ENCODE results near the gene KCNQ1. TPM values are rescaled to one million over a fixed set of nuclear protein-coding genes. Genes with fewer than 3 reads are reported as not detected.

Gene KCNQ1
- polyA plus RNA-seq, 1 donor from 2014 or later, result not detected

DNA sequence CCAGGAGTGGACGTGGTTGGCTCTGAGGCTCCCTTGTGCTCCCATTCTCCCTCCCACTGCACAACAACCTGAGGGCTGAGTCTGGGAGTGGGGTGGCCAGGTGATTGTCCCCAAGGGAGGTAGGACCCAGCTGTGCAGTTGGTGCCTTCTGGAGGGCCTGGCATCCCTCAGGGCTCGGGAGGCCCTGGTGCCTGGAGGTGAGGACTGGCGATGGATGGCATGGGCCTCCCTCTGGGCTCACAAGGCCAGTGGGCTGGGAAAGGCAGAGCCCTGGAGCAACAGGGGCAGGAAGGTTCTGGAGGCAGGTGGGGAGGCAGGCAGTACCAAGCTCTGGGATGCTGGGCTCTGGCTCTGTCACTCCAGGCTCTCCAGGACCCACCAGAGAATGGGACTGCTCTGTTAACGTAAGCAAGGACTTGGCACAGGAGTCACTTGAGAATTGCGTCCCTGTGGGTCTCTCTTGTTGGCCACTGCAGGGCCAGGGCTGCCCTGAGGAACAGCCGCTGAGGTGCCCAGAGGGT lies 140.8 kb downstream of the KCNQ1 start:
- no peak overlapping the region for H2AFZ ChIP-seq (ENCODE audit: low read depth, low read length)
- H3K9me2 ChIP-seq (ENCODE audit: insufficient read depth, low read length), result no peaks in the 10 kb centered on the region
- no peaks in the 10 kb centered on the region for H3K36me3 ChIP-seq (ENCODE audit: insufficient read depth, low read length)
- no peak overlapping the region for H3K4me3 ChIP-seq (ENCODE audit: low read length)
- no peaks in the 10 kb centered on the region for H4K20me1 ChIP-seq (ENCODE audit: insufficient read depth)
- H3K79me2 ChIP-seq (replicated peaks; ENCODE audit: insufficient read depth, low read length), result no peaks in the 10 kb centered on the region
- H3K9me3 ChIP-seq (ENCODE audit: low read length), result no peaks in the 10 kb centered on the region
- TF ChIP-seq POLR2AphosphoS5 (IDR thresholded peaks at IDR 0.05) (no peak), EP300 (conservative IDR thresholded peaks at IDR 0.05; ENCODE audit: poor library complexity, severe bottlenecking) (no peak), SMC3 (conservative IDR thresholded peaks at IDR 0.05; ENCODE audit: poor library complexity) (no peak), TAF1 (IDR thresholded peaks at IDR 0.05; ENCODE audit: low read depth) (no peak), RAD21 (conservative IDR thresholded peaks at IDR 0.05) (no peak), EZH2 (IDR thresholded peaks at IDR 0.05; ENCODE audit: borderline replicate concordance, insufficient read depth, low read length, poor library complexity, severe bottlenecking) (no peak), MXI1 (conservative IDR thresholded peaks at IDR 0.05; ENCODE audit: poor library complexity, severe bottlenecking) (no peak)
- TF ChIP-seq, protein P1, sequence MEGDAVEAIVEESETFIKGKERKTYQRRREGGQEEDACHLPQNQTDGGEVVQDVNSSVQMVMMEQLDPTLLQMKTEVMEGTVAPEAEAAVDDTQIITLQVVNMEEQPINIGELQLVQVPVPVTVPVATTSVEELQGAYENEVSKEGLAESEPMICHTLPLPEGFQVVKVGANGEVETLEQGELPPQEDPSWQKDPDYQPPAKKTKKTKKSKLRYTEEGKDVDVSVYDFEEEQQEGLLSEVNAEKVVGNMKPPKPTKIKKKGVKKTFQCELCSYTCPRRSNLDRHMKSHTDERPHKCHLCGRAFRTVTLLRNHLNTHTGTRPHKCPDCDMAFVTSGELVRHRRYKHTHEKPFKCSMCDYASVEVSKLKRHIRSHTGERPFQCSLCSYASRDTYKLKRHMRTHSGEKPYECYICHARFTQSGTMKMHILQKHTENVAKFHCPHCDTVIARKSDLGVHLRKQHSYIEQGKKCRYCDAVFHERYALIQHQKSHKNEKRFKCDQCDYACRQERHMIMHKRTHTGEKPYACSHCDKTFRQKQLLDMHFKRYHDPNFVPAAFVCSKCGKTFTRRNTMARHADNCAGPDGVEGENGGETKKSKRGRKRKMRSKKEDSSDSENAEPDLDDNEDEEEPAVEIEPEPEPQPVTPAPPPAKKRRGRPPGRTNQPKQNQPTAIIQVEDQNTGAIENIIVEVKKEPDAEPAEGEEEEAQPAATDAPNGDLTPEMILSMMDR (IDR thresholded peaks at IDR 0.05; ENCODE audit: poor library complexity, severe bottlenecking), result no peak
- TF ChIP-seq, protein P2, sequence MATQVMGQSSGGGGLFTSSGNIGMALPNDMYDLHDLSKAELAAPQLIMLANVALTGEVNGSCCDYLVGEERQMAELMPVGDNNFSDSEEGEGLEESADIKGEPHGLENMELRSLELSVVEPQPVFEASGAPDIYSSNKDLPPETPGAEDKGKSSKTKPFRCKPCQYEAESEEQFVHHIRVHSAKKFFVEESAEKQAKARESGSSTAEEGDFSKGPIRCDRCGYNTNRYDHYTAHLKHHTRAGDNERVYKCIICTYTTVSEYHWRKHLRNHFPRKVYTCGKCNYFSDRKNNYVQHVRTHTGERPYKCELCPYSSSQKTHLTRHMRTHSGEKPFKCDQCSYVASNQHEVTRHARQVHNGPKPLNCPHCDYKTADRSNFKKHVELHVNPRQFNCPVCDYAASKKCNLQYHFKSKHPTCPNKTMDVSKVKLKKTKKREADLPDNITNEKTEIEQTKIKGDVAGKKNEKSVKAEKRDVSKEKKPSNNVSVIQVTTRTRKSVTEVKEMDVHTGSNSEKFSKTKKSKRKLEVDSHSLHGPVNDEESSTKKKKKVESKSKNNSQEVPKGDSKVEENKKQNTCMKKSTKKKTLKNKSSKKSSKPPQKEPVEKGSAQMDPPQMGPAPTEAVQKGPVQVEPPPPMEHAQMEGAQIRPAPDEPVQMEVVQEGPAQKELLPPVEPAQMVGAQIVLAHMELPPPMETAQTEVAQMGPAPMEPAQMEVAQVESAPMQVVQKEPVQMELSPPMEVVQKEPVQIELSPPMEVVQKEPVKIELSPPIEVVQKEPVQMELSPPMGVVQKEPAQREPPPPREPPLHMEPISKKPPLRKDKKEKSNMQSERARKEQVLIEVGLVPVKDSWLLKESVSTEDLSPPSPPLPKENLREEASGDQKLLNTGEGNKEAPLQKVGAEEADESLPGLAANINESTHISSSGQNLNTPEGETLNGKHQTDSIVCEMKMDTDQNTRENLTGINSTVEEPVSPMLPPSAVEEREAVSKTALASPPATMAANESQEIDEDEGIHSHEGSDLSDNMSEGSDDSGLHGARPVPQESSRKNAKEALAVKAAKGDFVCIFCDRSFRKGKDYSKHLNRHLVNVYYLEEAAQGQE (IDR thresholded peaks at IDR 0.05; ENCODE audit: borderline replicate concordance), result no peak
- H3K4me2 ChIP-seq (ENCODE audit: low read length), result no peak overlapping the region
- no peaks in the 10 kb centered on the region for H3K27me3 ChIP-seq (ENCODE audit: insufficient read depth, low read depth, low read length)
- no peak overlapping the region for H3K9ac ChIP-seq (ENCODE audit: low read length)
- H3F3A ChIP-seq (ENCODE audit: insufficient read depth, low read length, poor library complexity, severe bottlenecking), result no peaks in the 10 kb centered on the region
- H3K27ac ChIP-seq (ENCODE audit: low read length), result no peak overlapping the region

DNA sequence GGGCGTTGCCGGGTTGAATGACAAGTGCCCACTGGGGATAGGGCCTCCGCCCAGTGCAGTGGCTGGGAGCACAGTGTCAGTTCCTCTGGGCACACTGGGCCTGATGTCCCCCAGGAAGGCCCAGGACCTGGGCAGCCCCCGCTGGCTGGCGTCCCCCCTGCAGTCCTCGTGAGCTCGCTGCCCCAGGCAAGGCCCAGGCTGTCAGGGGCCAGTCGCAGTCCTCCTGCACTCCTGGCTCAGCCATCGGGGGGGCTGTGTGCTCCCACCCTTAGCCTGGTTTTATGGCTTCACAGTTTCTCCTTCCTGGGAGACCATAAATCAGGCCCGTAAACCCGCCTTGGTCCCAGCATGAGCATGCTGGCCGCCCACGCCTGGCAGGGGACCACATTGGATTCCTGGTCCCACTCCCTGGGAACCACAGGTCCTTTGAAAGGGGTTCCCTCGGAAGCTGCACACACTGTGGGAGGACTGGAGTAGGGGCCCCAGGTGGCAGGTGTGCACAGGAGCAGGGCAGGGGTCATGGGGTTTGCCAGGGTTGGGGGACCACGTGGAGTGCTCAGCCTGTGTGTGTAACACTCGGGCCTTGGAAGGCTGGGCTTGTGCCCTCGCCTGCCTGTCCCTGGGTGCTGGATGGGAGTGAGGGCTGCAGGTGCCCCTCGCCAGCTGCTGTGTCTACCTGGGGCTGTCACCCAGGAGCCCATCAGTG lies 141.4 kb downstream of the KCNQ1 start:
- Histone ChIP-seq H3K27me3 (ENCODE audit: insufficient read depth, low read depth, low read length) (no peaks in the 10 kb centered on the region), H3K79me2 (replicated peaks; ENCODE audit: insufficient read depth, low read length) (no peaks in the 10 kb centered on the region), H3K9me2 (ENCODE audit: insufficient read depth, low read length) (no peaks in the 10 kb centered on the region), H4K20me1 (ENCODE audit: insufficient read depth) (no peaks in the 10 kb centered on the region), H3K9ac (ENCODE audit: low read length) (no peak overlapping the region), H3K4me3 (ENCODE audit: low read length) (no peak overlapping the region), H3K9me3 (ENCODE audit: low read length) (no peaks in the 10 kb centered on the region), H3K27ac (ENCODE audit: low read length) (no peak overlapping the region), H3F3A (ENCODE audit: insufficient read depth, low read length, poor library complexity, severe bottlenecking) (no peaks in the 10 kb centered on the region), H3K36me3 (ENCODE audit: insufficient read depth, low read length) (no peaks in the 10 kb centered on the region), H3K4me2 (ENCODE audit: low read length) (no peak overlapping the region), H2AFZ (ENCODE audit: low read depth, low read length) (no peak overlapping the region)
- no peak for TF ChIP-seq POLR2AphosphoS5 (IDR thresholded peaks at IDR 0.05)
- TF ChIP-seq EZH2 (IDR thresholded peaks at IDR 0.05; ENCODE audit: borderline replicate concordance, insufficient read depth, low read length, poor library complexity, severe bottlenecking), result no peak
- no peak for TF ChIP-seq RAD21 (conservative IDR thresholded peaks at IDR 0.05)
- TF ChIP-seq EP300 (conservative IDR thresholded peaks at IDR 0.05; ENCODE audit: poor library complexity, severe bottlenecking), result no peak
- TF ChIP-seq, protein P2 (IDR thresholded peaks at IDR 0.05; ENCODE audit: borderline replicate concordance), result no peak
- TF ChIP-seq MXI1 (conservative IDR thresholded peaks at IDR 0.05; ENCODE audit: poor library complexity, severe bottlenecking), result no peak
- TF ChIP-seq TAF1 (IDR thresholded peaks at IDR 0.05; ENCODE audit: low read depth), result no peak
- TF ChIP-seq, protein P1 (IDR thresholded peaks at IDR 0.05; ENCODE audit: poor library complexity, severe bottlenecking), result no peak
- TF ChIP-seq SMC3 (conservative IDR thresholded peaks at IDR 0.05; ENCODE audit: poor library complexity), result no peak

Measured in neural cell (in vitro differentiated cells).